GM10266 (cell line): ENCODE data around the gene HCRTR2.

Source experiments
- DNase-seq: peaks from one replicate; pipeline ENCODE4 v3.0.0; 2012; ENCODE audit errors: extremely low spot score
- TF ChIP-seq, protein P1 (sequence below): IDR thresholded peaks from 2 replicates; pipeline ENCODE4 v1.5.1; 2012; ENCODE audit warnings: mild to moderate bottlenecking, low read depth; ENCODE audit not compliant: control insufficient read depth, insufficient read depth; ENCODE audit errors: missing control alignments

The HCRTR2 gene

DNA sequence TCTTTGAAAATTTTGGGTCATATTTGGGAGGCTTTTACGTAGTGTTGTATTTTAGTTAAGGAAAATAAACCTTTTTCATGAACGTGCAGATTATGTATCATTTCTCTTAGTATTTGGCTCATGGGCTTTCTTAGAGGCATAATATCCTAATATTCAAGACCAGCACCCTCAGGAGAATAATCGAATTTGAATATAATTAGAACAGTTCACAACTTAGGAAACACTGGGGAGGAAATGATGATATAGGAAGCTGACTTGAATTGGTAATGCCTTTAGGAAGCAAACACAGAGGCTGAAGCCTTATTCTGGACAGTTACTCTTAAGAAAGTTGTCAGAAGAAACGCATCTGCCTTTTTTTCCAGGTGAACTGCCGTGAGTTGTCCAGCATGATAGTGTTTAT is 152.9 kb downstream of the HCRTR2 start, which contains the start of gene GFRAL:
GFRAL (plus strand) TSS at position 301 of the 400 bp plus-strand sequence; CDS start at position 387, 86 bp downstream.
- no peak for DNase-seq
- TF ChIP-seq, protein P1, sequence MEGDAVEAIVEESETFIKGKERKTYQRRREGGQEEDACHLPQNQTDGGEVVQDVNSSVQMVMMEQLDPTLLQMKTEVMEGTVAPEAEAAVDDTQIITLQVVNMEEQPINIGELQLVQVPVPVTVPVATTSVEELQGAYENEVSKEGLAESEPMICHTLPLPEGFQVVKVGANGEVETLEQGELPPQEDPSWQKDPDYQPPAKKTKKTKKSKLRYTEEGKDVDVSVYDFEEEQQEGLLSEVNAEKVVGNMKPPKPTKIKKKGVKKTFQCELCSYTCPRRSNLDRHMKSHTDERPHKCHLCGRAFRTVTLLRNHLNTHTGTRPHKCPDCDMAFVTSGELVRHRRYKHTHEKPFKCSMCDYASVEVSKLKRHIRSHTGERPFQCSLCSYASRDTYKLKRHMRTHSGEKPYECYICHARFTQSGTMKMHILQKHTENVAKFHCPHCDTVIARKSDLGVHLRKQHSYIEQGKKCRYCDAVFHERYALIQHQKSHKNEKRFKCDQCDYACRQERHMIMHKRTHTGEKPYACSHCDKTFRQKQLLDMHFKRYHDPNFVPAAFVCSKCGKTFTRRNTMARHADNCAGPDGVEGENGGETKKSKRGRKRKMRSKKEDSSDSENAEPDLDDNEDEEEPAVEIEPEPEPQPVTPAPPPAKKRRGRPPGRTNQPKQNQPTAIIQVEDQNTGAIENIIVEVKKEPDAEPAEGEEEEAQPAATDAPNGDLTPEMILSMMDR, result no peak
